ENCODE measurements around the gene GLCE. TPM values are rescaled to one million over a fixed set of nuclear protein-coding genes. Genes with fewer than 3 reads are reported as not detected.
"Not testable (repeated sequence)": the region's sequence is repeated elsewhere in the genome, so short reads cannot be mapped to it uniquely, and the experiment has no call there.

Gene GLCE
- total RNA-seq, 1 donor from 2014 or later, result 5.6 TPM

DNA sequence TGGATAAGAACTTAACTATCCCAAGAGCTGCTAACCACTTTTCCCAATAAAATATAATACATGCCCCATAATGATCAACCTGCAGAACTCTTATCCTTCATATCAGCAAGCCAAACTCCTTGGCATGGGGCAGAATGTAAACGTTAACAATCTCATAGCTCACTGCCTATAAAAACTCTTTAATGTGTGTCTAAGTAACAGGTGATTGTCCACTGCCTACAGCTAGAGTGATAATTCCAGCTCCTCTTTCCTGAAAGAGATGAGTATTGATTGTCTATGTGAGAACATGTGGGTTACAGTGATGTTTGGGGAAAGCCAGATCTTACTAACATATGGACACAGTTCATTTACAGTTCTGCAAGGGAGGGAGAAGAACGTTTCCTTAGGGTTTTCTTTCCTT, 11.3 kb upstream of the GLCE start:
- ATAC-seq (ENCODE audit: low read depth), result no peak
- Mint-ChIP-seq H3K9me3 (peaks cover 2% of the 10 kb centered on the region), H3K27me3 (peaks cover 54% of the 10 kb centered on the region), H3K4me1 (no peaks in the 10 kb centered on the region), H3K27ac (no peak overlapping the region), H3K4me3 (no peak overlapping the region), H3K36me3 (ENCODE audit: low read depth) (no peaks in the 10 kb centered on the region)
- ChIA-PET POLR2A (no interaction called here), CTCF (no interaction called here)
- no peak for TF ChIP-seq CTCF (IDR thresholded peaks at IDR 0.05)
- intact Hi-C loops (cut with micrococcal nuclease), result no loop called here
- no peak for DNase-seq

DNA sequence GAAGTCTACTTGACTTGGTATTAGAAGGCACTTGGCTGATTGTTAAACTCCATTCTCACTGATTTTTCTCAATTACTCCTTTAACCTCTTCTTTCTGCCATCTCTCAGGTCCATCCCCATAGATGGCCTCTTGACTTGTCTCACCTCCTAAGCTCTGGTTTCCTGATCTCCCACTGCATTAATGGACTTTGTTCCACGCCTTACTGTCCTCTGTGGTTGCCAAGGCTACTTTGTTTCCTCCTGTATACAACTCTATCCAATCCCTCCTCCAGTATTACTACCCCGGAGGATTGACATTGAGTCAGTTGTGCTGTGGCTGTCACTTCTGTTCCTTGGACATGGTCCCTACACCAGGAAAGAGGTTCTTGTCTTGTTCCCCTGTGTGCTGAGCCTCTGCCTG, 10.6 kb upstream of the GLCE start:
- no peak for TF ChIP-seq CTCF (IDR thresholded peaks at IDR 0.05)
- peaks cover 2% of the 10 kb centered on the region for H3K9me3 Mint-ChIP-seq
- intact Hi-C loops (cut with micrococcal nuclease), result no loop called here
- H3K27me3 Mint-ChIP-seq, result peaks cover 58% of the 10 kb centered on the region
- ATAC-seq (ENCODE audit: low read depth), result no peak
- CTCF ChIA-PET, result no interaction called here
- no peak overlapping the region for H3K4me3 Mint-ChIP-seq
- no peak for DNase-seq
- H3K36me3 Mint-ChIP-seq (ENCODE audit: low read depth), result no peaks in the 10 kb centered on the region
- no peaks in the 10 kb centered on the region for H3K4me1 Mint-ChIP-seq
- POLR2A ChIA-PET, result no interaction called here
- H3K27ac Mint-ChIP-seq, result no peak overlapping the region

- H3K4me3 Mint-ChIP-seq, result no peak overlapping the region
- H3K9me3 Mint-ChIP-seq, result peaks cover 2% of the 10 kb centered on the region
- ChIA-PET POLR2A (no interaction called here), CTCF (no interaction called here)
- TF ChIP-seq CTCF (IDR thresholded peaks at IDR 0.05), result no peak
- no peak overlapping the region for H3K27ac Mint-ChIP-seq
- no peaks in the 10 kb centered on the region for H3K36me3 Mint-ChIP-seq (ENCODE audit: low read depth)
- ATAC-seq (ENCODE audit: low read depth), result no peak
- H3K27me3 Mint-ChIP-seq, result peaks cover 60% of the 10 kb centered on the region
- intact Hi-C loops (cut with micrococcal nuclease), result no loop called here
- H3K4me1 Mint-ChIP-seq, result no peaks in the 10 kb centered on the region
- no peak for DNase-seq
Measured at GRCh38 chr15:69150336-69150735, 10.1 kb upstream of the GLCE start.

DNA sequence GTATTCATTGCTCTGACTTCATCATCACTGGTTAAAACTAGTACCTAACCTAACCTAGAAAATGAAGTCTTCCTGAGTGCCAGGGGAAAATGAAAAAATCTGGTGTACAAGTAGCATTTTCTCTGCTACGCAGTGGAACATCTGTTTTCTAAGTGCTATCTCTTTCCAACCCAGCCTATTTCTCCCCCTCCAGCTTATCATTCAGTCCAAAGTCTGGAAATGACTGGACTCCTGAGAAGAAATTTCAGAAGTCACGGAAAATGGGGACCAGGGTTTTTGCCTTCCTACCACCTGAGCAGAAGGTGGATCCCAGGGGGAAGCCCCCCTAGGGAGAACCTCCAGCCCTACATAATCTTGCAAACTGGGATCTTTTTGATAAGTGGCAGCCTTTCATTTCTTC, 9.6 kb upstream of the GLCE start:
- ChIA-PET CTCF (no interaction called here), POLR2A (no interaction called here)
- H3K36me3 Mint-ChIP-seq (ENCODE audit: low read depth), result no peaks in the 10 kb centered on the region
- H3K27me3 Mint-ChIP-seq, result peaks cover 58% of the 10 kb centered on the region
- no peak overlapping the region for H3K4me3 Mint-ChIP-seq
- no peak for TF ChIP-seq CTCF (IDR thresholded peaks at IDR 0.05)
- no peaks in the 10 kb centered on the region for H3K4me1 Mint-ChIP-seq
- peaks cover 2% of the 10 kb centered on the region for H3K9me3 Mint-ChIP-seq
- no peak overlapping the region for H3K27ac Mint-ChIP-seq
- DNase-seq (no peak), ATAC-seq (ENCODE audit: low read depth) (no peak)
- intact Hi-C loops (cut with micrococcal nuclease), result no loop called here

DNA sequence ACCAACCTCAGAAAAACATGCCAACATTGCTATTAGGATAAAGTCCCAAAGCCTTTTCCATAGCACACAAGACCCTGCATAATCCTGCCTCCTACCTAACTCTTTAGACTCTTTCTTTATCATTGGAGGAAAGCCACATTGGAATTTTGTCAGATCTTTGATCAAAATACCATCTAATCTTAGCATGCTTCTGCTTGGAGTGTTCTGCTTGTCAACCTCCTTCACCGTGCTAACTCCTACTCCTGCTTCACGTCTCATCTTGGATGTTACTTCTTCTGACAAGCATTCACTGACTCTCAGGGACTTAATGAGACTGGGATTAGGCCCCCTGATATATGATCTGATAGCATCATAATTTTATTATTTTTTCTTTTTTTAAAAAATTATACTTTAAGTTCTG, 7.4 kb upstream of the GLCE start:
- Mint-ChIP-seq H3K4me1 (no peaks in the 10 kb centered on the region), H3K27me3 (peaks cover 53% of the 10 kb centered on the region), H3K9me3 (peaks cover 2% of the 10 kb centered on the region), H3K36me3 (ENCODE audit: low read depth) (no peaks in the 10 kb centered on the region), H3K4me3 (no peak overlapping the region), H3K27ac (no peak overlapping the region)
- ChIA-PET POLR2A (no interaction called here), CTCF (no interaction called here)
- TF ChIP-seq CTCF (IDR thresholded peaks at IDR 0.05), result no peak
- ATAC-seq (ENCODE audit: low read depth) (no peak), DNase-seq (no peak)
- intact Hi-C loops (cut with micrococcal nuclease), result no loop called here

DNA sequence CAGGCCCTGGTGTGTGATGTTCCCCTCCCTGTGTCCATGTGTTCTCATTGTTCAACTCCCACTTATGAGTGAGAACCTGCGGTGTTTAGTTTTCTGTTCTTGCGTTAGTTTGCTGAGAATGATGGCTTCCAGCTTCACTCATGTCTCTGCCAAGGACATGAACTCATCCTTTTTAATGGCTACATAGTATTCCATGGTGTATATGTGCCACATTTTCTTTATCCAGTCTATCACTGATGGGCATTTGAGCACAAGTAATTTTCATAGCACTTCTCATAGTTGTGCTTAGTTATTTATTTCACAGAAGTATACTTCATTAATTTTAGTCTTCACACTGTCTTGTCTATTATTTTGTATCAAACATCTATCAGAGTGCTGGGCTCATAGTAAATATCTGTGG, 6.8 kb upstream of the GLCE start:
- H3K4me1 Mint-ChIP-seq; H3K27ac Mint-ChIP-seq; intact Hi-C loops (cut with micrococcal nuclease); H3K36me3 Mint-ChIP-seq (ENCODE audit: low read depth); ATAC-seq (ENCODE audit: low read depth); DNase-seq; CTCF ChIA-PET; POLR2A ChIA-PET; H3K9me3 Mint-ChIP-seq; H3K4me3 Mint-ChIP-seq: not testable (repeated sequence)
- peaks cover 48% of the 10 kb centered on the region for H3K27me3 Mint-ChIP-seq

All from activated B cell treated with CpG ODN at 0.5 μM for 24 hours (primary cell).